Measurements from ENCODE around the gene IRF1.
A peak's percentile ranks its signal among the peaks of the same experiment; 100 is the strongest.

Gene IRF1

DNA sequence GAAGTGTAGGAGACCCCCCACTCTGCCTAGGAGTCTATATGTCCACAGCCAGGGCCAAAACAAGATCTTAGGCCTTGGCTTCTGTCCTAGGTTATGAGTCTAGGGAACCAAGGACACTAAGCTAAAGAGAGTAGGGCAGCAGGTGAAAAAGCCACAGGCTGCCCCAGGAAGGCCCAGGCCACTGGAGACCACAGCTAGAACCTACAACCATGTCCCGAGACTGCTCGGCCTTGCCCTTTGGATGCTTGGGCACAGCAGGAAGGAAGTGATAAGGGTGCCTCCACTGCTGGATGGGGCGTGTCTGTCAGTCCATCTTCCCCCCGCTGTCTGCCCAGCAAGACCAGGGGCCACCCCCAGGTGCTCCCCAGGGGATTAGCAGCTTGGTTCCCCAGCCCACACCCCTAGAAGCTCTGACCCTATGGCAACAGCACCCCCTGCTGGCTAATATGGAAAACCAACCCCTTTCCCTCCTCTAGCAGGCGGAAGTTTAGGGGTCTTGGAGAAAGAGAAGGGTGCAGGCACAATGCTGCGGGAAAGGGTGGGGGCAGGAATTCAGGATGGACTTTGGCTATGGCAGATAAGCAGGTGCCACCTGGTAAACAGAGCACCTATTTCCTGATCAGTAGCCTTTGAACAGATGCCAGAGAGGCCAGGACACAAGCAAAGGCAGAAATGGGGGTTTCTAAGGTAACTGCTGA, 10.5 kb upstream of the IRF1 start:
- peak; percentile 47 to 54 for DNase-seq (ENCODE audit: low read depth in 2 of 2)

DNA sequence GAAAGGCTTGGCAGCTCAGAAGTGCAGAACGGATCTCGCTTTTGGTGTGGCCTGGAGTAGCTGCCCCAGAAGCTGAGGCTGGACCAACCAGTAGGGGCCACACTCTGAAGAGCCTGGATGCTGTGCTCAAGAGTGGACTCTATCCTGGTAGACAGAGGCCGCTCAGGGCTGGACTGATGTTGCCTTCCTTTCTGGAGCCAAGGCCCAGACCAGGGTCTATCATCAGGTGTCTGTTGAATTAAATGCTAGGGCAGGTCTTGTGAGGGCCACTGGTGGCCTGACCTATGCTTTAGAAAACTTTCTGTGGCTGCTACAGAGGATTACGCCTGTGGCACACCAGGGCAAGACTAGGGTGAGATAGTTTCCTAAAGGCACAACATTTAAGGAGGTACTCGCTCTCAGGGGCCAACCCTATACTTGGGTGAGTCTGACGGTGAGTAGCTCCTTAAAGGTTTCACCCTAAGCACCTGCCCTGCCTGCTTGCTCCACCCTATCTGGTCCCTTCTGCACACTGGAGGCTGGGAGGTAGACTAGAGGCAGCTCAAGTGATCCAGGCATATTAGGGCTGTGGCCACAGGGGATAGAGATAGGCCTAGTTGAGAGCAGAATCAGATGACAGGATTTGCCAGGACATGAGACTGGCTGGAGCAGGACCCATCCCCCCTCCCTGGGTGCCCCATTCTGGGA, 9.8 kb upstream of the IRF1 start:
- DNase-seq (ENCODE audit: low read depth in 2 of 2), result no peak

DNA sequence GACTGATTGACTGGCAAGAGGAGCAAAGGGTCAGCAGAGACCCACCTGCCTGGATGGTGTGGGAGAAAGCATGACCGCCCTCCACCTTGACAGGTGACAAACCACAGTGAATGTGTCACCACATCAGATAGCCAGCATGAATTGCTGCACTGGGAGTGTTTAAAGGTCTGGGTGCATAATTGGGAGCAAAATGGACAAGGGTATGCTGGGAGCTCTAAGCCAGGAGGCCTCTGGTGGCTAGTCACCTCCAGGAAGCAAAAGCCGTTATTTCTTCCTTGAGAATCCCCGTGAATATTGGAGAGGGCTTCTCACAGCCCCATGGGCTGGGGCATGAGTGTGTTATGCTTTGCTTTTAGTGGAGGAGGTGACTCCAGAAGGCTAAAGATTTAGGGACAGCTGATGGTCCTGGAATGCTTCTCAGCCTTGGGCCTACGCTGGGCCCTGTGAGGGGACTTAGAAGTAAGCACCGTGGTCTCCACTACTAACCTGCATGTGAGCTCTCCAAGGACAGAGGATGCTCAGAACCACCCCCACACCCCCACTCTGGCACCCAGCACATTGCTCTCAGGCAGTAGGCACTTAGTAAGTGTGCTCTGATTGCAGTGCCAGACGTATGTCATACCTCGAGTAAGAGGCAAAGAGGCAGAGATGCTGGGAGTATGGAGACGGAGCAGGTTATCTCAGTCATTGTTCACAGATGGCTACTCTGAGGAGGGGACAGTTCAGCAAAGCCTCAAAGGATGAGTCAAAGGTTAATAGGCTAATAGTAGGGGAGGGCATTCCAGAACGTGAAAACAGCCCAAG, 9.1 kb upstream of the IRF1 start:
- DNase-seq (ENCODE audit: low read depth in 2 of 2), result no peak

DNA sequence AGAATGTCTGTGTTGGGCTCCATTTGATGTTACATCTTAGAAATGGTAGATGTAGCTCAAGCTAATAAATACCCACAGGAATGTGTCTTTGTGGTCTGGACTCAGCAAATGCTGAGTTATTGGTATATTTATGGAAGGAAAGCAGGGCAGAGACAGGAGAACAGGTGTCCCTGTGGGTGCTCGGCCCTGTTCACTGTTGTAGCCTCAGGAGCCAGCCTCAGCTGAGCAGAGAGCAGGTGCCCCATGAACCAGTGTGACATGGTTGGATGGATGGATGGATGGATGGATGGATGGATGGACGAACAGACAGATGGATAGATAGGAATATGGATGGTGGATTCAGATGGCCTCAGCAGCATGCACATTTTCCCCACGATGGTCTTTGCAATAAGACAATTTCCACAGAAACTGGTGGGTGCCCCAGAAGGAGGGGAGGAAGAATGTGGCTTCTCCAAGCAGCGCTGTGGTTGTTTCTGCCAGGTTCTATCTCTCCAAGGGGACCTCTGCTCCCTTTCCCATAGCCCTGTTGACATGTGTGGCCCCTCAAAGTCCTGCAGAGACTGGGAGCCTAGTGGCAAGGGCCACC, 8.2 kb upstream of the IRF1 start:
- no peak for DNase-seq (ENCODE audit: low read depth in 2 of 2)

DNA sequence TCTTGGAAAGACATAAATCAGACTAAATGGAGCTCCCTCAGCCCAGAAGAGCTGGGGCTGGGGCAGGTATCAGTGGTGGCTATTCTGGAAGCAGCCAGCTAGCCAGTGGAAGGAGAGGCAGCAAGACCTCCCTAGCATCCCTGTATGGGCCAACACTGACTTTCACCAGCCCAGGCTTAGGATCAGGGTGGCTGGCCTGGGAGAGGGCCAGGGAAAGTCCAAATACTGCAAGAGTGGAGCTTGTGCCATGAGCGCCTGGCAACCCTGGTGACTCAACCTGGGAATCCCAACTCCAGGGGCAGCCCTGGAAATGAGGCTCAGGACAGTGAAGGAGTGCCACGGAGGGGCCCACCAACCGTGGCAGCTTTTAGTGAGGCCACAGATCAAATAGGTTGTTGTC, 7.6 kb upstream of the IRF1 start:
- no peak for DNase-seq (ENCODE audit: low read depth in 2 of 2)

DNA sequence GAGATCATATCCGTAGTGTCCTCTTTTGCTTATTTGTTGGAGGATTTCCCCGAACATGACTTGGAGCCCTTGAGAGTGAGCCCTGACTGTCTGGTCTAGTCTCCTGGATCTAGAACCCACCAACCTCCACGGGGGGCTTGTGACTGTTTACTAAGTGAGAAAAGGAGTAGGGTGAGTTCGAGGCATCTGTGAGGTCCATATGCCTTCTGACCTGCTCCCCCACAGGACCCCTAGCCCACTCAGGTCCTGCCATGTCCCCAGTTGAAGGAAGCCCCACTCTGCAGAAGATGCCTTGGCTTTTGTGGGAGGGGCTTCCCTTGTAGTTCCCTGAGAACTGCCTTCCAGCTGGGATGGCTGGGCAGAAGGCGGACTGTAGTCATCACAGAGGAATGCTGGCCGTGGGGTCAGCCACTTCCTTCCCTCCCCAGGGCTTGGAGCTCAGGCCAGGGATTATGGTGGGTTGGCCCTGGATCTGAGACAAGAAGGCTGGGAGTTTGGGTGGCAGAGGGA, 7.0 kb upstream of the IRF1 start:
- no peak for DNase-seq (ENCODE audit: low read depth in 2 of 2)

DNA sequence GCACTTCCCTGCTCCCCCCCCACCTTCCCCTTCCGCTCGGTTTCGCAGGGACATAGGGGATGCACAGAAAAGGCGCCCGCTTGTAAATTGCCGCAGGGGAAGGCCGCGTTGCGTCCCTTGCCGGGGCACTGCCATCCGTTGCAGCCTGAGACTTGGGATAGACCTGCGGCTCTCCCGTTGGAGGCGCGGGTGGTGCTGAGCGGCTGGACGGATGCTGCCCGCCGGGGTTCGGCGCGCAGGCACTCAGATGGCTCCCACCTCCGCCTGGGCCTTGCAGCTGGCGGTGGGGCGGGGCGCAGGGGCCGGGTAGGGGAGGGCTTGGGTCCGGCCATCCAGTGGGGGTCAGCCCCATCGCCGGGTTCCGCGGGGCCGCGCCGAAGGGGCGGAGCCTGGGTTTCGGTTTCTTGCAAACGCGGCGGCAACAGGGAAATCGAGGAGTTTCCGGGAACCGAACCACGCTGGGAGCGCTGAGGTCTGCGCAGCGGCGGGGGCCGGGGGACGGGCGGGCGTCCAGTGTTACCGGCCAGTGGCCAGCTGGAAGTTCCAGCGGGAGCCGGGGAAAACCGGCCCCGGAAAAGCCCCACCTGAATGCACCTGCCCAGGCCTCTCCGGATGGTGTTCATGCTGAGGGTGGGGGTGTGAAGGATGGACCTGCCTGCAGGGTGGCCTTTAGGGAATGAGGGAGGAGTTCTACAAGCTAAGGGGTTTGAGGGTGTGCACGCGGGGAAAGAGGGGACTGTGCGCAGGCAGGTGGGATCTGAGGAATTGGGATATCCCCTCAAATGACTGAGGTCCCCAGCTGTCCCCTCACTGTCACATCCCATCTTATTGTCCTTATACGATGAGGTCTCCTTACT, 6.3 kb upstream of the IRF1 start:
- peak; percentile 56 to 60 for DNase-seq (ENCODE audit: low read depth in 2 of 2)

DNA sequence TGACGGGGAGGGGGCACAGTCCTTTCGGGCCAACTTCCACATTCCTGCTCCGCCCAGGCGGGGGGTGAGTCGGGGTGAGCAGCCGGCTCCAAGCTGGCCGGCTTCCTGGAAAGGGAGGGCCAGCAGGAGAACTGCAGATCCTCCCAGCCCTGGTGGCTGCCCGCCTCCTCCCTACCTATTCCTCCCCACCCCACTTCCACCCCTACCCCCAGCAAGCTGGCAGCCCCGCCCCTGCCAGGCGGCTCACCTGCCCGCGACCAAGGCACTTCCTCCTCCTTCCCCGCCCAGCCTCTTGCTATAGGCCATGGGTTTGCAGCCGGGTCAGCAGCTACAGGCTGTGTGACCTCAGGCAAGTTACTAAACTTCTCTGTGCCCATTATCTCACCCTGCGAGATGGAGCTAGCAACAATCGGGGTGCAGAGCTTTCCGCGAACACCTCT, 5.6 kb upstream of the IRF1 start:
- DNase-seq (ENCODE audit: low read depth in 2 of 2), result peak; percentile 80 to 85

DNA sequence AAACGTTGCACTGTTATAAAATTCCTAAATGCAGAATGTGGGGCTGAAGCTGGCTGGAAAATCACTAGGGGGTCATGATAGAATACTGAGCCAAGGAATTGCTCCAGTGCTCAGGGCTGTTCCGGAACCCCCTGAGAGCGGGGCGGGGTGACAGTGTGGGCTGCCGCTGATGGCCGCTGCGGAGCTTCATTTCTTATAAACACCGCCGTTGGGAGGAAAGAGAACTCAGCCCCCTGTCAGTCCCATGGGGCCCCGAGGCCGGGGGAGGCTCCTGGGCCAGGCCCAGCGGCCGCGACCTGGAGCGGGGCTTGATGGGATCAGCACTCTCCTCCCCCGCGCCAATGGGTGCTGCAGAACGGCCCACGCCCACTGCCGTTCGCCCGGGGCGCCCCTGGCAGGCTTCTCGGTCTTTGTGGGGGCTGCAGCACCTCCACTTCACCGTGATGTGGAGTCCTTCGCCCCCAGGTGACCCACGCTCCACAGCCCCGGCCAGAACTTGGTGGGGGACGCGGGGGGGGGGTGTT, 5.2 kb upstream of the IRF1 start:
- DNase-seq (ENCODE audit: low read depth in 2 of 2), result peak; percentile 71 to 80

DNA sequence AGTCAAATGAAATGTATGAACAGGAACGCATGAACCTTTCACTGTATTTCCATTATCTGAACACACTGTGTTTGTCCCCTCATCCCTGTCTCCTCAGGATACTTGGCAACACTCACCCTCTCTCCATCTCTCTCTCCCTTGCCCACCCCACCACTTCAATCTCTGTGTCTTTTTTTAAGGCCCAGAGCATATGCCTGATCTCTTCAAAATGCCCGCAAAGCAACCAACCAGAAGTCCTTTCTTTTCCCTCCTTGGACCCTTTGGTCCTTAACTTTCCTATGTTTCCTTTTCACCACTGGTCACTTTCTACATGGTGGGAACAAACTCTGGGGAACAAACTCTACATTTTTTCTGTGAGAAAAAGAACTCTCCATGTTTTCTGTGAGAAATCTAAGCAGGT, 3.2 kb upstream of the IRF1 start:
- no peak for DNase-seq (ENCODE audit: low read depth in 2 of 2)

DNA sequence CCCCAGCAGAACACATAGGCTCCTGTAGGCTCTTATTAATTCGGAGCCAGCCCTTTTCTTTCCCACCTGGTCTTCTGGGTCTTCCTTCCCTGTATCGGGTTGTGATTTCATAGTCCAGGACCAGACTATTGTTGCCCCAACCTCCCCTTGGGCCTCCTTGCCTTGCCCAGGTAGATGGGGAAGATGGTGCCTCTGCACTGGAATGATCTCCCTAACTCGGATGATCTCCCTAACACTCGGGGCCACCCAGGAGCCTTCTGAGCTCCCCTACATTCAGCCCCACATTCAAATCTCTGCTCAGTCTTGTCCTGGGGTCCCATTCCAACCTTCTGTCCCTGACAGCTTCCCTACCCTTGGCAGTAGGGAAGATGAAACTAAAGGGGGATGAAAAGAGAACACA, 2.7 kb upstream of the IRF1 start:
- DNase-seq (ENCODE audit: low read depth in 2 of 2), result no peak

DNA sequence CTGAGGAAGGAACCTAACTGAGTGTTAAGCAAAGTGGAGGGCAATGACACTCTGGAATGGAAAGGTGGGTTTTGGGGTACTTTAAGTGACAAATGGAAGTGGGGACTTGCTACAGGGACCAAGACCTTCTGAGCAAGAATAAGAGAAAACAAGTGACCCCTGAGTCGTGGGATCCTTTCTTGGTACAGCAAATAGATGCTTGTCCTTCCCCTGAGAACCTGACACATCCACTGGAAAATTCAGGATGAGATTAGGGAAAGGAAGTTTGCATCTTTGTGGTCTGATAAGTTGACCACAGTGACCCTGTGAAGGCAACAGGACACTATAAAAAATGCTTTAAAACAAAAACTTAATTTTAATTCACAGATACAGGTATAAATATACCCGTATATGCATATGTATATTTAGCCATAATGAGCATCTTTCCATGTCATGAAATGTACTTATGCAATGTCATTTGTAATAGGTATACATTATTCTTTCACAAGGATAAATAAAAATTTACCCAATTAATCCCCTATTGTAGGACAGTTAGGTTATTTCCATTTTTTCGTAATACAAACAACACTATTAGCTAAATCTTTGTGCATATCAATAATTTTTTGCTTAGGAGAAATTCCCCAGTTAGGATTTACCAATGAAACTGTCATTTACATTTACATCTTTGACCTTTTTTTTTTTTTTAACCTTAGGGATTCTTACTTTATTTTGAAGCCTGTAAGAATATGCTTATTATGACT, 2.0 kb upstream of the IRF1 start:
- DNase-seq (ENCODE audit: low read depth in 2 of 2), result no peak

DNA sequence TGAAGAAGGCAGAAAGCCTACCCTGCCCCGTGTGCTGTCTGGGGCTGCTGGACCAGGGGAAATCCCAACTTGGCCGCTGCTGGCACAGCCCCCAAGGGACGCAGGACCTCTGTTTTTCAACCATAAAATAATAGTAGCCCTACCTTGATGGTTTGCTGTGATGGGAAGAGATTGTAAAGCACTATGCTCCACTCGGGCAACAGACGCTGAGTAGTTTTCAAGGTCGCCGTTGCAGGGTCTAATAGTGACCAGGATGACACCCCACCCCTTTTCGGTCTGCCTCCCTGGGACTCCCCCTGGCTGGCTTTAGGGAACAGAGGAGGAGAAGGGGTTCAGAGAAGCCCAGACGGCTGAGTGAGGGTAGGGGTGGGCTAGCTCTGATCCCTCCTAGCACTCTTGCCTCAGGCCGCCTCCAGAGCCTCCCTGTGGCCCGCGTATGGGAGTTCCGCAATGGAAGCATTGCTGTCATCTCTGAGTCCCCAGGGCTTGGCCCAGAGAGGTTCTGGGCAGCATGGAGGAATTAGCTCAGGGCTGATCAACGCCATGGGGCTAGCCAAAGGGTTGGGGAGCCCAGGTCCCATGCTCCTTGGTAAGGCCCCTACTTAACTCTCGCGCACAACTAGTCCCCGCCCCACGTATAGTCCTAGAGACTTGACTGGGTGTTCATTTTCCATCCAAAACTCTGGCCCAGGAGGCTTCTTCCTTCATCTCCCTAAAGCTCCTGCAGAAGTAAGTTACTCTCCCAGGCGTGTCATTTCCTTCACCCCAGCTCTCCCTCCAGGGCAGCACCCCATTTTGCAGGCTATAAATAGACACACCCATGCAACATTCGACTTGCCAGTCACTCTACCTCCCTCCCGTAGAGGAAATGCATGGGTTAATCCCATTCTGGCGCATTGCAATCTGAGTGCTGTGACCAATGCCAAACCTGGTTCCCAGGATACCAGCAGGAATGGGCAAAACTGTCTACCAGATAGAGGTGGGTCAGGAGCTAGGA, 1.1 kb upstream of the IRF1 start:
- DNase-seq (ENCODE audit: low read depth in 2 of 2), result no peak

DNA sequence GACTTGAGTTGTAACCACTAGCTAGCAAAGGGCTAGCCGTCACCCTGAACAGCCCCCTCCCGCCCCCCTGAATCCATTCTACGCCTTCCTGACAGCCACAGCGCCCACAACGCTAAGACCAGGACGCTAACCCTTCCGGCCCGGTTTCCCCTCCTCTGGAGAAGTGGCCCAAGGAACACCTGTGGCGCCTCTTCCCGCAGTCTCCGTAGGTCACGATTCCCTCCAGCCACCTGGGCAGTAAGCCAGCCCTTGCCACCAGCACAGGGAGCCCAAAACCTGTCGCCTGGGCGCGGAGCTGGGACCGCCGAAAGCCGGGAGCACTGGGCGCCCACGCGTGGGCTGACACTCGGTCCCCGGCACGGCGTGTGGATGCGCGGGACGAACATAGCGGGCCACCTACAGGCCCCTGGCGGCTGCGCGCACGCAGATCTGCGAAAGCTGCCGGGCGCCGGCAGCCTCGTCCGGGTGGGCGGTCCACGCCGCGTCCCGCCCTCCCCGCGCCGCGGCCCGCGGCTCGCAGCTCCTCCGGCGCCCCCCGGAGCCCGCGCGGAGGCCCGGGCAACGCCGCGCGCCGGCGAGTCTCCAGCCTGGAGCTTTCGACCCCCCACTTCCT, 596 bp downstream of the IRF1 start:
- no peak for DNase-seq (ENCODE audit: low read depth in 2 of 2)

DNA sequence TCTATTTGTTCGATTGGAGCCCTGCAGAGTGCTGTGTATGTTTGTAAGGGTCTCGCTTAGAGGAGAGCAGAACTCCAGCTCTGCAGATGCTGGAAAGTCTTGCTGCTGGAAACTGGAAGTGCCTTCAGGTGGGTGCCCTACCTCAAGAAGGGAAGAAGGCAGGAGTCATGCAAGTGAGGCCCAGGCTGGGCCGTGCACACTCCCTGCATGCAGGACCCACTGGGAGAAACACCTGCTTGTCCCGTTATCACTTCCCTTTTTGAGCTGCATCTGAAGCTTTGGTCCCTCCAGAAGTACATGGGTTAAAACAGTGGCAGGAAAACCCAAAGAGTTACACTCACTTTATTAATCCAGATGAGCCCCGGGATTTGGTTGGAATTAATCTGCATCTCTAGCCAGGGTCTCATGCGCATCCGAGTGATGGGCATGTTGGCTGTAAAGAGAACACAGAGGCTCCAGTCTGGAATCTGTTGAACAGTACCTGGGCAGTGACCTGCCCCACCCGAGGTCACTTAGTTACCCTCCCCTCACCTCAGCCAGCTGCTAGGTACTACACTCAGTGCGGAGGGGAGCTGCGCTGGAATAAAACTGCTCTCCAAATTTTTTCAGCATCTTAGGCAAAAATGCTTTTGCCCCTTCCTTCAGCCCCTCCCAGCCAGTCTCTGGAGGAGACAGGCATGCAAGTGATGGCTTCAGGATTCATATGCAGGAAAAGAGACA, 1.4 kb downstream of the IRF1 start:
- no peak for DNase-seq (ENCODE audit: low read depth in 2 of 2)

DNA sequence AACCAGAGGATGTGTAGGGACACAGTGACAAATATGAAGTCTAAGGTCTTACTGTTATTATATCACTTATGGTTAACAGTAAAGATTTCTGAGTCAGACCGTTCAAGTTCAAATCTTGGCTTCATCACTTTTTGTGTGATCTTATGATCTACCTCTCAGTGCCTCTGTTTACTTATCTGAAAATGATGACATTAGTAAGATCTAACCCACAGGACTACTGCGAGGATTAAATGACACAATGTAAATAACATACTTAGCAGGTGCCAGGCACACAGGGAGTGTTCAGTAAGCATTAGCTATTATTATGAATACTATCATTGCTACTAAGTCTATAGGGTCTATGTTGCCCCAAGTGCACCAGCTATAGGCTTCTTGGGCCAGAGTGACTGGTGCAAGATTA, 2.0 kb downstream of the IRF1 start:
- no peak for DNase-seq (ENCODE audit: low read depth in 2 of 2)

DNA sequence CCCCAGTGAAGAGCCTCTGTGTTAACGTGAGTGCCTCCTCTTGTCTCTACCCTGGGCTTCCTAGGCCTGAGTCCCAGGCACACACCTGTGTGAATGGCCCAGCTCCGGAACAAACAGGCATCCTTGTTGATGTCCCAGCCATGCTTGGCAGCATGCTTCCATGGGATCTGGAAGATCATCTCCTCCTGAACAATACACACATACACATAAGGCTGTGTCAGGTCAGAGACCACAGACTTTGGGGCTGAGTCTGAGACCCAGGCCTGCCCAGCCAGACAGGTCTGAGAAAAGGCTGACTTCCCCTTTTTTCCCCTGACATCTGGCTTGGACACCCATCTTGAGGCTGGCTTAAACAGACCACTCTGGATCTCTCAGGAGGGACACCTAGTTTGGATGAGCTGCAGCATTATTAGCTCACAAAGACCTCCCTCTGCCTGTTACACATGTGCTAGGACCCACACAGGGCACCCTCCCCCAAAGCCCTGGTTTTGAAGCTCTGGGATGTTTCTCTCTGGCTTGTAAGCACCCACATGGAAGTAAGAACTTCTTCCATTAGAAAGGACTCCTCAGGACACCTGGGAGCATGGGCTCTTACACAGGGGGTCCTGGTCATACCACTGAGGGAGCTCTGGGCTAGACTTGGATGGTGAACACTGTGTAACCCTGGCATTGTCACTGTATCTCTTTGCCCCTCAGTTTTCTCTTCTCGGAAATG, 2.6 kb downstream of the IRF1 start:
- no peak for DNase-seq (ENCODE audit: low read depth in 2 of 2)

Measured in stimulated activated CD8-positive, alpha-beta memory T cell treated with anti-CD3 and anti-CD28 coated beads, Interleukin-15, amount 100 ng/mL, for 48 hours (primary cell).